AG09309 (cell line): Measurements from ENCODE around the gene RFTN2.

Experiments
- DNase-seq: peaks from one replicate; pipeline ENCODE4 v3.0.0-alpha.2; 2010; ENCODE audit warnings: low read depth
- H3K4me3 ChIP-seq: 2 replicates; pipeline ENCODE4 v1.5.1; 2011; ENCODE audit warnings: mild to moderate bottlenecking, low read depth, low read length, moderate library complexity; ENCODE audit not compliant: control insufficient read depth
- TF ChIP-seq, protein P1 (sequence below): IDR thresholded peaks from 2 replicates; pipeline ENCODE4 v1.5.1; 2011; ENCODE audit warnings: mild to moderate bottlenecking, low read depth, low read length, inconsistent platforms; ENCODE audit not compliant: insufficient read depth, control insufficient read depth; ENCODE audit errors: missing control alignments

The RFTN2 gene

DNA sequence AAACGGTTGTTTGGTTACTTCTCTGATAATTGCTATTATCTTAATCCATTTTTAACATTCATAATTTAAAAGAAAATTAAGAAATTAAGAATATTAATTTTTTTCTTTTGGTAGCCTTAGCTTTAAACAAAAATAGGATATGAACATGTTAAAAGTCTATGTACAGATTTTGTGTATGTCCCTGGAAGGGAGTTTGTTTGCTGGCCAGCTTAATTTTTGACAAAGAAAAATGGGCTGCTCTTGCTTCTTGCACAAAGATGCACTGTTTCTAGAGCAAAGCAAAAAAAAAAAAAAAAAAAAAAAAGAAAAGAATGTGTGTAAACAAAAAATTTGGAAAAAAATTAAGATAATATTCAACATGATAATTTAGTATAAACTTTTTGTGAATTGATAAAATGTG lies 1.3 kb downstream of the RFTN2 start:
- no peak overlapping the region for H3K4me3 ChIP-seq
- TF ChIP-seq, protein P1, sequence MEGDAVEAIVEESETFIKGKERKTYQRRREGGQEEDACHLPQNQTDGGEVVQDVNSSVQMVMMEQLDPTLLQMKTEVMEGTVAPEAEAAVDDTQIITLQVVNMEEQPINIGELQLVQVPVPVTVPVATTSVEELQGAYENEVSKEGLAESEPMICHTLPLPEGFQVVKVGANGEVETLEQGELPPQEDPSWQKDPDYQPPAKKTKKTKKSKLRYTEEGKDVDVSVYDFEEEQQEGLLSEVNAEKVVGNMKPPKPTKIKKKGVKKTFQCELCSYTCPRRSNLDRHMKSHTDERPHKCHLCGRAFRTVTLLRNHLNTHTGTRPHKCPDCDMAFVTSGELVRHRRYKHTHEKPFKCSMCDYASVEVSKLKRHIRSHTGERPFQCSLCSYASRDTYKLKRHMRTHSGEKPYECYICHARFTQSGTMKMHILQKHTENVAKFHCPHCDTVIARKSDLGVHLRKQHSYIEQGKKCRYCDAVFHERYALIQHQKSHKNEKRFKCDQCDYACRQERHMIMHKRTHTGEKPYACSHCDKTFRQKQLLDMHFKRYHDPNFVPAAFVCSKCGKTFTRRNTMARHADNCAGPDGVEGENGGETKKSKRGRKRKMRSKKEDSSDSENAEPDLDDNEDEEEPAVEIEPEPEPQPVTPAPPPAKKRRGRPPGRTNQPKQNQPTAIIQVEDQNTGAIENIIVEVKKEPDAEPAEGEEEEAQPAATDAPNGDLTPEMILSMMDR: no peak
- DNase-seq: no peak

DNA sequence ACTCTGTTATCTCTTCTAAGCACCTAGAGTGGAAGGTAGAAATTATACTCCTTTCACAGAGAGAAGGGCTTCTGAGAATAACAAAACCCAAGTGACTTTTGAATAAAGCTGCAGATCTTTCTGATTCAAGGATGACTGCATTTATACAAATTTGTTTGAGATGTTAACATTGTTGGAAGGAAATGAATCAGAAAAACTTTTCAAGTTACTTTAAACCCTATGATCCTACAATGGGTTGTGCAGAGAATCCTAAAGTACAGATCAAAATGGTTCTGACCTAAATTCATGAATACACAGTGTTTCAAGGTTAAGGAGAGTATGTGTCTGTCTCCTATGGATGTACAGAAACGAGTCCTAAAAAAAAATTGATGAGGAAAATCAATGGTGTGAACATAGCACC lies 1.8 kb downstream of the RFTN2 start:
- TF ChIP-seq, protein P1: no peak
- no peak overlapping the region for H3K4me3 ChIP-seq
- DNase-seq: no peak

DNA sequence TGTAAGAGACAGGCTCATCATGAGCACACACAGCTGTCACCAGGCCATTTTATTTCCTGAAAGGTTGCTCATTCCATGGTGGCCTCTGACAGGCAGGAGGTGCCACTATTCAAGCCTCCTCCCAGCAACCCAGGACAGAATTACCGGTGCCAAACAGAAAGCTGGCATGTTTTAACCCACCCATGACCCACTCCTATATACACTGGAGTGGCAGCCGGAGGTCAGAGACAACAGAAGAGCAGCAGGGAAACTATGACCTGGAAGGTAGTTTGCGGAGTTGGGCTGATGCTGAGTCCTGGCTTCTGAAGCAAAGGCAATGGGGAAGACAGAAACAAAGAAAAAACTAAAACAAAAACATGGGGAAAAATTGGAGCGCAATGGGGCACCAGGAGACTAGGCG lies 2.3 kb downstream of the RFTN2 start:
- TF ChIP-seq, protein P1: no peak
- DNase-seq: no peak
- H3K4me3 ChIP-seq: no peak overlapping the region

DNA sequence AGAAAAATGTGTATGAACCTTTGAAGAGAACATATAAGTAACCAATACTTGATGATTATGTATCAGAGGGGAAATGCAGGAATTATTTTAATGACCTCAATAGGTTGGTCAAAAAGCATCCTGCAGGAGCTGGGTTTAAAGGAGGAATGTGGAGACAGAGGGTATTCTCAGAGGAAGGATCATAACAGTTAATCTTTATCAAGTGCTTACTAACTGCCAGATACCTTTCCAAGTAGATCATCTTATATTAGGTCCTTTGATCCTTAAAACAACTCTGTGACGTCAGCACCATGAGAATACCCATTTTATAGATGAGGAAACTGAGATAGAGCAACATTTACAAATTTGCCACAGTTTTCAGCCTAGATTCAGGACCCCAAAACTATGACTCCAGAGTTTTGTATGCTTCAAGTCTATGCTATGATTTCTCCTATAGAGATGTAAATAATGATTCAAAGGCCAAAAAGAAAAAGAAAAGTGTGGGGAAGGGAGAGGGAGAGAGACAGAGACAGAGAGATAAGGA lies 3.0 kb downstream of the RFTN2 start:
- H3K4me3 ChIP-seq: no peak overlapping the region
- DNase-seq: no peak
- TF ChIP-seq, protein P1: no peak

DNA sequence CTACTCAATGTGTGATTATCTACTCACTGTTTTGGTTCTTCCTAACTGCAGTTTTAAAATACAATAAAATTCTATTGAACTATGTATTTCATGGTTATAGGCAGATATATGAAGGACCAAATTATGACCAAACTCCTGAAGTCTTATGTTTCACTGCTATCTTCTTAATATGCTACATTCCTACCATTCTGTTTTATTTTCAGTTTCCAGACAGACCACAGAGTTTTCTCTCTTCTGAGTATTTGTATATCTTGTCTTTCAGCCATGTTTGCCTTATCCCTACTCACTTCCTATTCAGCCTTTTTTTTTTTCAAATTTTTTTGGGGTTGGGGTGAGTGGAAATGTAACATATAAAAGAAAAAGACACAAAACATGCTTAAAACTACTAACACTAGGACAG lies 6.3 kb downstream of the RFTN2 start:
- TF ChIP-seq, protein P1: no peak
- DNase-seq: no peak
- no peak overlapping the region for H3K4me3 ChIP-seq

DNA sequence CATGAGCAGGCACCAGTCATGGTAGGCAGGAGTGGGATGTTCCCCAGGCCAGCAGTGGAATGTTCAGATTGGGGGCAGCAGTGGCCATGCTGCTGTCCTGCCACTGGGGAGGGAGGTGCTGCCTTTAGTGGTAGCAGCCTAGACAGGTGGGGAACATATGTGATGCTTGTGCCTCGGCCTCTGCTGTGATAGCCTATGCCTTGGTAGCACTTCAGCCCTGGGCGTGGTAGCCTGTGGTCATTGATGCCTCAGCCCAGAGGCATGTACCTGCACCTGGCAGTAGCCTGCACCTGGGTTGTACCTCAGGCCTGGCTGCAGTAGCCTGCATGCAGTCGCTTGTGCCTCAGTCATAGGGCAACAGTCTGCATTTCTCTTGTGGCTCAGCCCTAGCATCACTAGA lies 7.1 kb downstream of the RFTN2 start:
- DNase-seq: no peak
- TF ChIP-seq, protein P1: no peak
- H3K4me3 ChIP-seq: no peak overlapping the region

DNA sequence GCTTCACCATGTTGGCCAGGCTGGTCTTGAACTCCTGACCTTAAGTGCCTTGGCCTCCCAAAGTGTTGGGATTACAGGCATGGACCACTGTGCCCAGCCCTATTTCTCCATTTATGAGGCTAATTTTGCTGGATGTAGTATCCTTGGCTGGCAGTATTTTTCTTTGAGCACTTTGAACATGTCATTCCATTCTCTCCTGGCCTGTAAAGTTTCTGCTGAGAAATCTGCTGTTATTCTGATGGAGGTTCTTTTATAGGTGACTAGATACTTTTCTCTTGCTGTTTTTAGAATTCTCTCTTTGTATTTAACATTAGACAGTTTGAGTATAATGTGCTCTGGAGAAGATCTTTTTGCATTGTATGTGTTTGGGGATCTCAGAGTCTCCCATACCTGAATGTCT lies 9.1 kb downstream of the RFTN2 start:
- TF ChIP-seq, protein P1: no peak
- no peak overlapping the region for H3K4me3 ChIP-seq
- DNase-seq: no peak
